Mucosa of rectum (tissue), 2 donors: Measurements from ENCODE around the gene CCL21.
A peak's percentile ranks its signal among the peaks of the same experiment; 100 is the strongest.

Source experiments
- H3K27ac ChIP-seq, 2 donors: one replicate each; pipeline ENCODE4 v1.7.0; 2013; ENCODE audit warnings: inconsistent platforms in 2 of 2, low read depth in 2 of 2, low read length in 2 of 2
- H3K27me3 ChIP-seq, 2 donors: one replicate each; pipeline ENCODE4 v1.7.0; 2013; ENCODE audit warnings: low read length in 2 of 2; ENCODE audit not compliant: control insufficient read depth in 2 of 2, insufficient read depth in 2 of 2
- H3K36me3 ChIP-seq, 2 donors: one replicate each; pipeline ENCODE4 v1.7.0; 2013; ENCODE audit warnings: low read length in 2 of 2; ENCODE audit not compliant: control insufficient read depth in 2 of 2, insufficient read depth in 2 of 2
- H3K4me1 ChIP-seq, 2 donors: one replicate each; pipeline ENCODE4 v1.7.0; 2013; ENCODE audit warnings: low read length in 2 of 2, mild to moderate bottlenecking in 1 of 2; ENCODE audit not compliant: control insufficient read depth in 2 of 2, insufficient read depth in 2 of 2
- H3K4me3 ChIP-seq, 2 donors: one replicate each; pipeline ENCODE4 v1.7.0; 2013; ENCODE audit warnings: low read length in 2 of 2
- H3K9ac ChIP-seq, 2 donors: one replicate each; pipeline ENCODE4 v1.7.0; 2013; ENCODE audit warnings: low read length in 2 of 2, low read depth in 1 of 2, mild to moderate bottlenecking in 1 of 2
- H3K9me3 ChIP-seq, 2 donors: one replicate each; pipeline ENCODE4 v1.7.0; 2013; ENCODE audit warnings: low read length in 2 of 2; ENCODE audit not compliant: control insufficient read depth in 2 of 2
- donor health status: healthy.
- donor health status: Normal muscosa, but diverticular disease.

The CCL21 gene

DNA sequence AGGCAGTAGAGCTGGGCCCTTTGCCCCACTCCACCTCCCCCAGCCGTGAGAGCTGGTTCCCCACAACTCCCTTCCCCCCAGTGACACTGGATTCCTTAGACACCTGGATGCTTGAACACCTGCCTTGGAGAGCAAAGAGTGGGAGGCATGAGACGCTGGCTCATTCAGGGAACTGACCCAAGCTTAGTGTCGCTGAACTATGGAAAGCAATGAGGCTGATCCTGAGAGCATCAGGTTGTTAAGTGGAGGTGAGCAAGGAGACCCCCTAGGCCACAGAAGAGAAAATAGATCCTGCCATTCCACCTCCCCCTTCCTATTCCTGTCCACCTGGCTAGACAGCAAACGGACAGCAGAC lies 20.8 kb downstream of the CCL21 start:
- Histone ChIP-seq H3K9me3 (no peaks in the 10 kb centered on the region), H3K4me3 (no peak overlapping the region), H3K4me1 (peaks cover 4 to 7% of the 10 kb centered on the region in 2 donors), H3K36me3 (no peaks in the 10 kb centered on the region), H3K9ac (no peak overlapping the region), H3K27ac (no peak overlapping the region), H3K27me3 (no peaks in the 10 kb centered on the region)

DNA sequence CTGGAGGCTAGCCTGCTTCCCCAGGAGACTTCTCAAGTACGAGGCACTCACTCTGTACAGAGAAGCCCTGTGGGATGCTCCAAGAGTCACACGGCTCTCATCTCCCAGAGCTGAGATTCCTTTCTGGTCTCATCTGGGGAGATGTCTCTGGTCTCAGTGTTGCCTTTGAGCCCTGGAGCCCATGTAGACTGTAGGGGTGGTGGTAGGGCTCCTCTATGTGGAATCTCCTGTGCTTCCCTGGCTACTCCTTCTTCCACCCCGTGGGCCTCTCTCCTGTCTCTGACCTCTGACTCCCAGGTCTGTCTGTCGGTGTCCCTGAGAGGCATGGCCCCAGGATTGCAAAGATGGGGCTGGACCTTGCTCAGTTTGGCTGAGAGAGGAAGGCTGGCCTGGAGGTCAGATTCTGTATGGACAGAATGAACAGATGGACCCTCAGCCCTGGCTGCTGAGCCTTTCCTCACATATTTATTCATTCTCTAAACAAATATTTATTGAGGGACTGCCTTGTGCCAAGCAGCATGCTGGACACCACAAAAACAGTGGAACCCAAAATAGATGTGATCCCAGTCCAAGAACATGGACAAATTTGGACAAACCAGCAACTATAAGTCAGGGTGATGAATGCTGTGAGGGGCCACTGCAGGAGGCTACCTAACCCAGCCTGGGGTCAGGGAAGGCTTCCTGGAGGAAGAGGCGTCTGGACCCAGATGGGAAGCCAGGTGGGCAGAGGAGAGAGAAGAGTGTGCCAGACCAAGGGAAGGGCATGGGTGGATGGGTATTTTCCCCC lies 21.4 kb downstream of the CCL21 start:
- H3K4me1 ChIP-seq, result peaks cover 4 to 7% of the 10 kb centered on the region in 2 donors
- no peak overlapping the region for H3K27ac ChIP-seq
- no peak overlapping the region for H3K9ac ChIP-seq
- H3K9me3 ChIP-seq, result no peaks in the 10 kb centered on the region
- no peak overlapping the region for H3K4me3 ChIP-seq
- no peaks in the 10 kb centered on the region for H3K27me3 ChIP-seq
- no peaks in the 10 kb centered on the region for H3K36me3 ChIP-seq

DNA sequence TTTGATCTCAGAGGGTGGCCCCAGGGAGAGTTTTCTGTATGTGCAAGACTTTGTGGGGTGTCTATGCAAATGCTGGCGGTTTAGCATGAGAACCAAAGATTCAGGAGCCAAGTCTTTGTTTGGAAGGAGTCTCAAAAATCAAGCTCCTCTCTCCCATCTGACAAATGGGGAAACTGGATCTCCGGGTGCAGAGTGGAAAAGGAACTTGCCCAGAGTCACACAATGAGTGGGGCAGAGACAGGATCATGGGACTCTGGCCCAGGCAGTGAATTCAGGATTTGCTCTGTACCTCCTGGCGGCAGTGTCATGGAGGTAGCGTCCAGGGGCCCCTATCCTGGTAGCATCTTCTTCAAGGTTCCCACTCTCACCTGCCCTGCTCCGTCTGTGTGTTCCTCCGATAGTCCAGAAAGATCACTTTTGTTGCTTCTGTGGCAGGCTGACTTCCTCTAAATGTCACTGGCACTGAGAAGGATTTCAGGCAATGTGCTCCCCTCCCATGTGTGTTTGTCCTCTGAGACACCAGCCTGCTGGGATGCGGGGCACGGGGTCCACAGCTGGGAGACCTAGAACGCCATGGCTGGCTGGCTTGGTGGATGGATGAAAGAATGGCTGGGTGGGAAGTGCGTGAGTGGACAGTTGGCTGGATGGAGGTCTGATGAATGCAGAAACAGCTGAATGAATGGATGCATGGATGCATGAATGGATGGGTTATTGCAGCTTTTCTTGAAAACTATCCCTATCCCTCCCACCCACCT lies 22.5 kb downstream of the CCL21 start:
- H3K36me3 ChIP-seq, result no peaks in the 10 kb centered on the region
- no peak overlapping the region for H3K27ac ChIP-seq
- no peaks in the 10 kb centered on the region for H3K9me3 ChIP-seq
- H3K4me3 ChIP-seq, result no peak overlapping the region
- no peak overlapping the region for H3K9ac ChIP-seq
- H3K4me1 ChIP-seq, result peaks cover 4 to 7% of the 10 kb centered on the region in 2 donors
- no peaks in the 10 kb centered on the region for H3K27me3 ChIP-seq

DNA sequence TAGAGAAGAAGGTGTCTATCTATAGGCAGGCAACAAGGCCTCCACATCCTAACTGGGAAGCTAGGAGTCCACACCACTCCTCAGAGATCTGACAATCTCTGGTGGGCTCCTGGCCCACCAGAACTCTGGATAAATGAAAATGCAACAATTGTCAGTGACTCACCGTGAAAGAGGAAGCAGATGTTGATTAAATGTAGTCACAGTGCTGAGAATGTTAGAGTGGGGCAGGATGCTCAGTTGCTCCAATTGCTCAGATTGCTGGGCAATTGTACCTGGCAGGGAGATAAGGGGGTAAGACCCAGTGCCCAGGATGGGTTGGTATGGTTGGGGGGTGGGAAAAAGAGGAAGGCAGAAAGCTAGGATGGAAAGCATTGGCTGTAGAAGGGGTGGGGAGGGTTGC lies 23.2 kb downstream of the CCL21 start:
- no peaks in the 10 kb centered on the region for H3K27me3 ChIP-seq
- no peaks in the 10 kb centered on the region for H3K36me3 ChIP-seq
- H3K4me3 ChIP-seq, result no peak overlapping the region
- H3K9me3 ChIP-seq, result no peaks in the 10 kb centered on the region
- peaks cover 4 to 7% of the 10 kb centered on the region in 2 donors for H3K4me1 ChIP-seq
- H3K27ac ChIP-seq, result no peak overlapping the region
- no peak overlapping the region for H3K9ac ChIP-seq

DNA sequence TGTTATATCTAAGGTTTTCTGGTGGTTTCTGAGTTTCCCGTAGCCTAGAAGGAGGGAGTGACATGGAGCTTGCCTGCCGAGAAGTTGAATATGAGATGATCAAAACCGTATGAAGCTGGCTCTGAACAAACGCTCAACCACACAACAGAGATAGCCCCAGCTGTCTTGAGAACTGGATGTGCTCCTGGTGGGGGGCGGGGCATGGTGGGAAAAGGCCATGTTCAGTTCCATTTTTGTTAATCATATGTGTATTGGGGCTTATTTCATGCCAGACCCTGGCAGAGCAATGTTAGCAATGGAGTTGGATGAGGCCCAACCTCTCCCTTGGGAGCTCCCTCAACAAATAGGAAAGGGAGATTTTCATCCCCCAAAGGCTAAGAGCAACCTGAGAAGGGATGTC lies 23.7 kb downstream of the CCL21 start:
- Histone ChIP-seq H3K27me3 (no peaks in the 10 kb centered on the region), H3K27ac (no peak overlapping the region), H3K36me3 (no peaks in the 10 kb centered on the region), H3K4me3 (no peak overlapping the region), H3K4me1 (peaks cover 4 to 7% of the 10 kb centered on the region in 2 donors), H3K9me3 (no peaks in the 10 kb centered on the region), H3K9ac (no peak overlapping the region)

- H3K9ac ChIP-seq, result no peak overlapping the region
- H3K4me3 ChIP-seq, result no peak overlapping the region
- no peak overlapping the region for H3K27ac ChIP-seq
- H3K27me3 ChIP-seq, result no peaks in the 10 kb centered on the region
- no peaks in the 10 kb centered on the region for H3K36me3 ChIP-seq
- no peaks in the 10 kb centered on the region for H3K9me3 ChIP-seq
- H3K4me1 ChIP-seq, result peaks cover 4 to 7% of the 10 kb centered on the region in 2 donors
These were observed 24.3 kb downstream of the CCL21 start for GRCh38 chr9:34685591-34685990.

- no peaks in the 10 kb centered on the region for H3K9me3 ChIP-seq
- H3K36me3 ChIP-seq, result no peaks in the 10 kb centered on the region
- peaks cover 4 to 5% of the 10 kb centered on the region in 2 donors for H3K4me1 ChIP-seq
- no peak overlapping the region for H3K27ac ChIP-seq
- H3K4me3 ChIP-seq, result no peak overlapping the region
- no peaks in the 10 kb centered on the region for H3K27me3 ChIP-seq
- H3K9ac ChIP-seq, result no peak overlapping the region
These were observed 25.1 kb downstream of the CCL21 start for GRCh38 chr9:34684816-34685215.

GRCh38 chr9:34684145-34684544 lies 25.8 kb downstream of the CCL21 start:
- H3K36me3 ChIP-seq, result no peaks in the 10 kb centered on the region
- no peaks in the 10 kb centered on the region for H3K9me3 ChIP-seq
- no peak overlapping the region for H3K9ac ChIP-seq
- H3K4me3 ChIP-seq, result no peak overlapping the region
- peaks cover 2 to 3% of the 10 kb centered on the region in 2 donors for H3K4me1 ChIP-seq
- H3K27ac ChIP-seq, result no peak overlapping the region
- no peaks in the 10 kb centered on the region for H3K27me3 ChIP-seq

DNA sequence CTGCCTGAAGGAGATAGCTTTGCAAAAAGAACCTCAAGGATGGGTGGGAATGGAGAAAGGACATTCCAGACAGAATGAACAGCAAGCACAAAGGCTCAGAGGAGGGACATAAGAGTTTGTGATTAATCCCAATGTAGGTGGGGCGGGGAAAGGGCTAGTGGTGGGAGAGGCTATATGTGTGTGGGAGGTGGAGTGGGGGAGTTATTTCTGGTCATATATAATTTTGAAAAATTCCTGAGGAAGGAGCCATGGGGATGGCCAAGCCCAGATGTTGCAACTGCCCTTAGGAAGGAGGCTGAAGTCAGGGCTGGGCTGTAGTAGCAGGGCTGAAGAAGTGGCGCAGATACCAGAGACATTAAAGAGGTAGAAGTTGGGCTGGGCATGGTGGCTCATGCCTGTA lies 34.1 kb downstream of the CCL21 start:
- H3K4me1 ChIP-seq, result no peaks in the 10 kb centered on the region
- H3K9ac ChIP-seq, result no peak overlapping the region
- H3K9me3 ChIP-seq, result no peaks in the 10 kb centered on the region
- H3K27ac ChIP-seq, result no peak overlapping the region
- no peaks in the 10 kb centered on the region for H3K36me3 ChIP-seq
- no peaks in the 10 kb centered on the region for H3K27me3 ChIP-seq
- no peak overlapping the region for H3K4me3 ChIP-seq

DNA sequence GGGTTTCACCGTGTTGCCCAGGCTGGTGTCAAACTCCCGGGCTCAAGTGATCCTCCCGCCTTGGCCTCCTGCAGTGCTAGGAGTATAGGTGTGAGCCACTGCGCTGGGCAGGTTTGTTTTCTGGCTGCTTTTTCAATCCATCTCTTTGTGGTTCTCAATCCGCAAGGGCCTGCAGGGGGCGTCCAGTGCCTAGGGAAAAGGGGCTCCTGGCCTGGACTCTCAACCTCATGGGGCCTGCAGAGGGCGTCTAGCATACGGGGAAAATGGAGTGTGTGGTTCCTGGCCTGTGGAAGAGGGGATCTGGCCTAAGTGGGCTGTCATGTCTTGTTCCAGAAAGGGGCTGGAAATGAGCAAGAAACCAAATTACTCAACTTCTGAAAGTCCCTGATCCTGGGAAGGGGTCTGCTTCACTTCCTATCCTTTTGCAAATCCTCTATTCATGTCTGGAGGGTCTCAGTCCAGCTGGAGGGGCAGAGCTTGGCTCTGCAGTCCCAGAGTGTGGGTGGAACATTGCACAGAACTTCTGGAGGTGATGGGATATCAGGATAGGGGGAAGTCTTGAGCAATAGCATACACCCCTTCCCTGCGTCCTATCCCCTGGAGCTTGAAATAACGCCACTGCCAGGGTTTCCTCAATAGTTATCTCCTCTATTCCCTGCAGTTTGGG lies 34.8 kb downstream of the CCL21 start:
- no peak overlapping the region for H3K4me3 ChIP-seq
- no peaks in the 10 kb centered on the region for H3K36me3 ChIP-seq
- H3K27ac ChIP-seq, result no peak overlapping the region
- no peaks in the 10 kb centered on the region for H3K4me1 ChIP-seq
- peak overlapping the region in 1 of 2 donors; percentile 7 for H3K9ac ChIP-seq
- H3K9me3 ChIP-seq, result no peaks in the 10 kb centered on the region
- H3K27me3 ChIP-seq, result no peaks in the 10 kb centered on the region
